Neural cell (in vitro differentiated cells): ENCODE measurements around the gene SCGN.

Experiments used
- CTCF ChIP-seq: fragments of 450-650 bp; IDR thresholded peaks from 2 replicates; pipeline ENCODE4 v1.5.1; 2014; ENCODE audit warnings: antibody characterized with exemption, mild to moderate bottlenecking, moderate library complexity; ENCODE audit not compliant: poor library complexity, severe bottlenecking
- EP300 ChIP-seq: fragments of 450-650 bp; conservative IDR thresholded peaks from 2 replicates; pipeline ENCODE4 v1.6.1; 2014; ENCODE audit warnings: antibody characterized with exemption, mild to moderate bottlenecking, moderate library complexity; ENCODE audit not compliant: poor library complexity, severe bottlenecking
- EZH2 ChIP-seq: fragments of 200-600, 300-800 bp; shearing (Covaris generic), sonication (generic); IDR thresholded peaks from 2 replicates; pipeline ENCODE4 v1.6.1; 2014; ENCODE audit warnings: antibody characterized with exemption, low read length, borderline replicate concordance, mild to moderate bottlenecking; ENCODE audit not compliant: insufficient read depth, poor library complexity, severe bottlenecking
- POLR2AphosphoS5 ChIP-seq: IDR thresholded peaks from 2 replicates; pipeline ENCODE4 v1.6.1; 2012
- RAD21 ChIP-seq: fragments of 450-650 bp; conservative IDR thresholded peaks from 2 replicates; pipeline ENCODE4 v1.6.1; 2014; ENCODE audit warnings: antibody characterized with exemption, mild to moderate bottlenecking, moderate library complexity
- SMC3 ChIP-seq: fragments of 450-650 bp; conservative IDR thresholded peaks from 2 replicates; pipeline ENCODE4 v1.6.1; 2014; ENCODE audit warnings: antibody characterized with exemption, mild to moderate bottlenecking, moderate library complexity; ENCODE audit not compliant: poor library complexity
- TAF1 ChIP-seq: IDR thresholded peaks from 2 replicates; pipeline ENCODE4 v1.6.1; 2012; ENCODE audit warnings: low read depth
- TF ChIP-seq, protein P1 (sequence below): IDR thresholded peaks from 2 replicates; pipeline ENCODE4 v1.6.1; 2012; ENCODE audit warnings: borderline replicate concordance

DNA sequence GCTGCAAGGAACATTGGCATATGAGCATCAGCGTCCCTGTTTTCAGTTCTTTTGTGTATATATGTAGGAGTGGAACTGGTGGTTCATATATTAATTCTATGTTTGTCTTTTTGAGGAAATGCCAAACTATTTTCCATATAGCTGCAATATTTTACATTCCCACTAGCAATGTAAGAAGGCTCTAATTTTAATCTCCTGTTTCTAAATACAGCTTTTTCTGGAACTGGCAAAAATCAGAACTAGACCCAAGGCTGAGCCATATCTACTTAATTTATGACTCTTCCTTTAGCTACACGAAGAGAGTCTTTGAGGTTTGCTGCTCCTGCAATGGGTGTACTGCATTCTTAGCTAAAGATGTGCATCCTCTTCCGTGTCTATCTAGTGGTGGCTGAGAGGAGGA, 52.0 kb downstream of the SCGN start:
- no peak for TF ChIP-seq EZH2
- no peak for TF ChIP-seq CTCF
- no peak for TF ChIP-seq SMC3
- no peak for TF ChIP-seq RAD21
- TF ChIP-seq POLR2AphosphoS5: no peak
- no peak for TF ChIP-seq EP300
- no peak for TF ChIP-seq TAF1
- TF ChIP-seq, protein P1, sequence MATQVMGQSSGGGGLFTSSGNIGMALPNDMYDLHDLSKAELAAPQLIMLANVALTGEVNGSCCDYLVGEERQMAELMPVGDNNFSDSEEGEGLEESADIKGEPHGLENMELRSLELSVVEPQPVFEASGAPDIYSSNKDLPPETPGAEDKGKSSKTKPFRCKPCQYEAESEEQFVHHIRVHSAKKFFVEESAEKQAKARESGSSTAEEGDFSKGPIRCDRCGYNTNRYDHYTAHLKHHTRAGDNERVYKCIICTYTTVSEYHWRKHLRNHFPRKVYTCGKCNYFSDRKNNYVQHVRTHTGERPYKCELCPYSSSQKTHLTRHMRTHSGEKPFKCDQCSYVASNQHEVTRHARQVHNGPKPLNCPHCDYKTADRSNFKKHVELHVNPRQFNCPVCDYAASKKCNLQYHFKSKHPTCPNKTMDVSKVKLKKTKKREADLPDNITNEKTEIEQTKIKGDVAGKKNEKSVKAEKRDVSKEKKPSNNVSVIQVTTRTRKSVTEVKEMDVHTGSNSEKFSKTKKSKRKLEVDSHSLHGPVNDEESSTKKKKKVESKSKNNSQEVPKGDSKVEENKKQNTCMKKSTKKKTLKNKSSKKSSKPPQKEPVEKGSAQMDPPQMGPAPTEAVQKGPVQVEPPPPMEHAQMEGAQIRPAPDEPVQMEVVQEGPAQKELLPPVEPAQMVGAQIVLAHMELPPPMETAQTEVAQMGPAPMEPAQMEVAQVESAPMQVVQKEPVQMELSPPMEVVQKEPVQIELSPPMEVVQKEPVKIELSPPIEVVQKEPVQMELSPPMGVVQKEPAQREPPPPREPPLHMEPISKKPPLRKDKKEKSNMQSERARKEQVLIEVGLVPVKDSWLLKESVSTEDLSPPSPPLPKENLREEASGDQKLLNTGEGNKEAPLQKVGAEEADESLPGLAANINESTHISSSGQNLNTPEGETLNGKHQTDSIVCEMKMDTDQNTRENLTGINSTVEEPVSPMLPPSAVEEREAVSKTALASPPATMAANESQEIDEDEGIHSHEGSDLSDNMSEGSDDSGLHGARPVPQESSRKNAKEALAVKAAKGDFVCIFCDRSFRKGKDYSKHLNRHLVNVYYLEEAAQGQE: no peak
